HG03139 (cell line): ENCODE results near the gene ERCC4.

Experiments used
- ATAC-seq: cut with Tn5 transposase; IDR thresholded peaks from one replicate; pipeline ENCODE4 v1.9.1; 2021; ENCODE audit not compliant: unreplicated experiment

The ERCC4 gene

DNA sequence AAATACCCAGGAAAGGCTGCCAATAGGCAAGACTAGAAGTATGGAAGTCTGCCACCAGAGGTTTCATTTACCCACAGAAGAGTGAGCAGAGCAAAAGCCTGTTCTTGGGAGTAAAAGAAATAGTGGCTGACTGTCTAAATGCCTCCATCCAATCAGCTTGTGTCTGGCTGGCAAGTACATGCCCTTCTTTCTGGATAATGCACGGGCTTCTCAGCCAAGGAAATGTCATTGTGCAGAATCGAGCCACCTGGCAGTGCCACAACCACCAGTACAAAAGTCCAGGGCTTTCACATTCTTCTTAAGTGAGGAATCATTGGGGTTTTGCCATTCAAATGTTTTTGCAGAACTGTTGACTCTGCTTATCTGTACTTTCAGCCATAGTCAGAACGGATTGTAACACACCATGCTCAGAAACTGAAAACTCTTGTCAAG, 10.1 kb upstream of the ERCC4 start:
- ATAC-seq, result no peak

DNA sequence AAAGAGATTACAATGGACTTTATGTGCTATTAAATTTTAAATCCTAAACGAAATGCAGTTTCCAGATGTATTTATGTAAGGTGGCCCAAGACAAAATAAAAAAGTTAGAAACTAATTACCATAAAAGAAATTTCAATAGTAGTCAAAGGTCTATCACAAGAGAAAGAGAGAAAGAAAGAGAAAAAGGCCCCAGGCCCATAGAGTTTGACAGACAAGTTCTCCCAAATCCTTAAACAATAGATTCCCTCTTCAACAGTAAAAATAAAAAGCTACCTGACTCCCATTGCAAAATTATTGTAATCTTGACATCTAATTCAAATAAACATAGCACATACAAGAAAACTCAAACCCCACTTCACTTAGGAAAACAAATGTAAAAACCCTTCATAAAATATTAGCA, 8.6 kb upstream of the ERCC4 start:
- no peak for ATAC-seq

DNA sequence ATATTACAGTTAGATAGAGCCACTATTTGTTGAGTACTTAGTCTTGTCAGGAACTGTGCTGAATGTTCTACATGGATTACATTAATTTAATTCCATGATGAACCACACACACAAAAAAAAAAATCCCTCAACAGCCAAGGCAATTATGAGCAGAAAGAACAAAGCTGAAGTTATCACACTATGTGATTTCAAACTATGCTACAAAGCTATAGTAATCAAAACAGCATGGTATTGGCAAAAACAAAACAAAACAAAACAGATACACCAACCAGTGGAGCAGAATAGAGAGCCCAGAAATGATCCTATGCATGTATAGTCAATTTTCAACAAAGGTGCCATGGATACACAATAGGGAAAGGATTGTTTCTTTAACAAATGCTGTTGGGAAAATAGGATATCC, 8.1 kb upstream of the ERCC4 start:
- no peak for ATAC-seq

DNA sequence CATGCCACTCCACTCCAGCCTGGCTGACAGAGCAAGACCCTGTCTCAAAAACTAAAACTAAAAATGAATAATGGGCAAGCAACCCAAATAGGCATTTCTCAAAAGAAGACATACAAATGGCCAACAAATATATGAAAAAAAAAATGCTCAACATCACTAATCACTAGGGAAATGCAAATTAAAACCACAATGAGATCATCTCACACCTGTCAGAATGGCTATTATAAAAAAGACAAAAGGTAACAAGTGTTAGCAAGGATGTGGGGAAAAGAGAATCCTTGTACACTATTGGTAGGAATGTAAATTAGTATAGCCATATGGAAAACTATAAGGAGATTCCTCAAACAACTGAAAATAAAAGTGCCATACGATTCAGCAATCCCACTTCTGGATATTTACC, 7.1 kb upstream of the ERCC4 start:
- no peak for ATAC-seq

DNA sequence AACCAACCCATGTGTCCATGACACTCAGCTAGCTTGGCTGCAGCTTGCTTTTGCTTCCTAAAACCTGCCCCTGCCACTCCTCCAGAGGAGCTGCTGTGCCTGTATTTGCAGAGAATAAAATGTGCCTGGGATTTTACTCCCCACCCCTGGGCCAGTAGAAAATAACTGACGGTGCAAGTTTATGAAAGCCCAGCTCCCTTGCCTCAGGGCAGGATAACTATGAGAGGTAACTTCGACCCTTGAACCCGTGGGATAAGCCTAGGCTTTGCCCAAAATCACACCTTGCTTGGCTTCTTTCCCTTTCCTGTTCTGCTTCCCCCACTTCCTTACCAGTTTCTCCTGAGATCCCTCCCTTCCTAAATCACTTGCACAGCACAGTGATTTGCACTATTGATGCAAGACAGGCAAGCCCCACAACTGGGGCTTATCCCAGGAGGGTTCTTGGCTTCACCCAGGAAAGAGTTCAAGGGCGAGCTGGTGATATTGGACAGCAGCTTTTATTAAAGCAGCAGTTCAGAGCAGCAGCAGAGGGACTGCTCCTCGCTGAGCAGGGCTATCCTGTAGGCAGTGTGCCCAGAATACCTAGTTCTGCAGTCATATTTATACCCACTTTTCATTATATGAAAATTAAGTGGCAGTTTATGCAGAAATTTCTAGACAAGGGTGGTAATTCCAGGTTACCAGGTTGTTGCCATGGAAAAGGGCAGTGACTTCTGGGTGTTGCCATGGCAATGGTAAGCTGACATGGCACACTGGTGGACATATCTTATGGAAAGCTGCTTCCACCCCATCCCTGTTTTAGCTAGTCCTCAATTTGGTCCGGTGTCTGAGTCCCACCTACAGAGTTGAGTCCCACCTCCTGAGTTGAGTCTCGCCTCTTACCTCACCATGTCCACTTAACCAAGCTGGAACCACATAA, 6.3 kb upstream of the ERCC4 start:
- no peak for ATAC-seq

DNA sequence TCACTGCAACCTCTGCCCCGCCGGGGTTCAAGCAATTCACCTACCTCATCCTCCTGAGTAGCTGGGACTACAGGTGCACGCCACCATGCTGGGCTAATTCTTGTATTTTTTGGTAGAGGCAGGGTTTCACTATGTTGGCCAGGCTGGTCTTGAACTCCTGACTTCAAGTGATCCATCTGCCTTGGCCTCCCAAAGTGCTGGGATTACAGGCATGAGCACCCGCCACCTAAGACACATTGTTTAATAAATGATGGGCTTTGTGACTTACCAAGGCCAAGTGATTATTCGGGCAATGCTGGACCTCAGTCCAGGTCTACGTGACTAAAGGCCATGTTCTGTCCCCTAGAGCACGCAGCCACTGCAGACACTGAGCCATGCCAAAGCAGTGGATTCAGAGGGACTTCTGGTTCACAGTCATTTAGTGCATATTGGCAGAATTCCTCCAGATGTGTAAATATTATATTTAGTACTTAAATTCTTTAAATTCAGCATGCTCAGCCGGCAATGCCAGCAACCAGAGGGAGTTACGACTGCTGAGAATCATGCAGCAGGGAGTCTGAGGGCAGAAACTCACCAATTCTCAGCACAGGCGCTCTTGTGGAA, 4.8 kb upstream of the ERCC4 start:
- ATAC-seq, result no peak

DNA sequence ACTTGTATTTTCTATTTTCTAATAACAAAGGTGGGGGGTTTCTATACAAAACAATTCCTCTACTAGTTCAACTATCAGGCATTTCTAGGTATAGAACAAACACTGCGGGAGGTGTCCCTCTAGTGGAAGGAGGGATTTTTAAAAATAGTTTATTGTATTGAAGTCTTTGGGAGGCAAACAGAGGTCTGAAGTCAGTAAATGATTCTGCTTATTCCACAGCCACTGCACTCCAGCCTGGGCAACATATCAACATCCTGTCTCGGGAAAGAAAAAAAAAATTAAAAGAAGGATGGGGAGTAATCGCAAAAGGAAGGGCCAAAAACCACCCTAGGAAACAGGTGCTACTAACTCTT, 648 bp upstream of the ERCC4 start:
- ATAC-seq, result no peak

DNA sequence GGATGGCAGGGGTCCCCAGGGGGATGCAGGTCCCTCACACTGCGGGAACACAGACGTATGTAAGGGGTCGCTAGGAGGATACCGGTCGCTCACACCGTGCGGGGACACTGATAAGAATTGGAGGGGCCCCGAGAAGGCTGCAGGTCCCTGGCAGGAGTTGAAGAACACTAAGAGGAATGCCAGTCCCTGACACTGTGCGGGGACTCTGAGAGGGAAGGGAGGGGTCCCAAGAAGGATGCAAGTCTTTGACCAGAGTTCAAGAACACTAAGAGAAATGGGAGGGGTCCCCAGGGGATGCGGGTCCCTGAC, 510 bp downstream of the ERCC4 start:
- no peak for ATAC-seq

DNA sequence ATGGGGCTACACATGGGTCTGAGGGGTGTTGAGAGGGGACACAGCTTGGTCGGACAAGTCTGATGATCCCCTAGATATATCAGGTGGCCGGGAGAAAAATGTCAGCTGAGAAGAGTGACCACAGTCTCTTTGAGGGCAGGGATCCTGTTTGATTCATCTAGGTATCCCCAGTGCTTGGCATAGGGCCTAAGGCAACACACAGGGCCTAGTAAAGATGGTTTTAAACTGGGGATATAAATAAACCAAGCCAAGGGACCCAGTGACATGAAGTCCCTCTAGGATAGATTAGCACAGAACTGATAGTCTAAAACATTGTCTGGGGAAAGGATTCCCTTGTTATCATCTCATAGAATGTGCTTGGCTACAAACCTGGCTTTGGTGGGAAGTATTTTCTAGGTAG, 1.4 kb downstream of the ERCC4 start:
- no peak for ATAC-seq

DNA sequence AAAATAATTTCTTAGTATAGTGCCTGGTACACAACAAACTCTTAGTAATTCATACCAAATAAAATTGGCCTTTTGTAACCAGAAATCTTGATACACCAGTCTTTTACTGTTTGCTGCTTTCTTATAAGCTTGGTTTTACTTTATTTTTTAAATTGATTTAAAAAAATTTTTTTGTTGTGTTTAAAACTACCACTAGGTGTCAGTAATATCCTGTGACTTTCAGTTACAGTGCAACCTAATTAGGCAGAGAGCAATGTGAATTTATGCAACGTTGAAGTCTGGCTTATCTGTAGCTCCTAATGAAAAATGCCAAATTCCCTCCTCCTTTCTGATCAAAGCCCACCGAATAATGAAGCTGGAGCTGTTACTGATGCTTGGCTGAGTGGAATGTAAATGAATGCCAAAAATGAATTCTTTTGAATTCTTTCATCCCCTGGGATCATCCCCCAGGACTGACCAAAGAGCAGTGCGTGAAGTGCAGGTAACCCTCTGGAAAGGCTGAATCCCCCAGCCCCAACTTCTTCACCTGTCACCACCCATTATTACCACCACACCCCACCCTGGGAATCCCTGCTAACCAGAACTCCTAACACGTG, 3.8 kb downstream of the ERCC4 start:
- no peak for ATAC-seq

DNA sequence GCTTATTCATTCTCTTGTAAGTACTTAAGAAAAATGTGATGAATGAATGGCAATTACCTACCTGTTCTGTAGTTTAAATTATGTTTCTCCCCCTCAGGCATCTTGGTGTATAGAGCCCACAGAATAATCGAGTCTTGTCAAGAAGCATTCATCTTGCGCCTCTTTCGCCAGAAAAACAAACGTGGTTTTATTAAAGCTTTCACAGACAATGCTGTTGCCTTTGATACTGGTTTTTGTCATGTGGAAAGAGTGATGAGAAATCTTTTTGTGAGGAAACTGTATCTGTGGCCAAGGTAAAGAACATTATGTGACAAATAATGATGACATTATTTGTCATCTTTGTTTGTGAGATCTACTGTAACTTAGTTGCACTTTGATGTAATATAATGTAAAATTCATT, 6.5 kb downstream of the ERCC4 start:
- no peak for ATAC-seq

DNA sequence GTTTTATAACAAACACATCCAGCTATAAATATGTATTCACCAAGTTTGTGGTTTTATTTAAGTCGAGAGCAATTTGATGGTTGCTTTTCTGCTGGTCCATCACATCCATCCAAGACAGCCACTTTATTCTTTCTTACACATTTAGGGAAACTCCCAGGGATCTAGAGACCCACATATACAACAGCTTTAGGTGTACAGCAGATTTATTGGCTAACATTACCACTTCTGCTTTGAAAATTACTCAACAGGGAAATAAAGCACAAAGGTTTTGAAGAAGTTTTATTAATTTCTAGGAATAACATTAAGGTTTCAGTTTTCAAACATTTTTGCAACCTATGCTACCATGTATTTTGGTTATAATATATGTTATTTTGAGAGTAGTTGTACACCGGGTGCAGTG, 6.9 kb downstream of the ERCC4 start:
- ATAC-seq, result no peak

DNA sequence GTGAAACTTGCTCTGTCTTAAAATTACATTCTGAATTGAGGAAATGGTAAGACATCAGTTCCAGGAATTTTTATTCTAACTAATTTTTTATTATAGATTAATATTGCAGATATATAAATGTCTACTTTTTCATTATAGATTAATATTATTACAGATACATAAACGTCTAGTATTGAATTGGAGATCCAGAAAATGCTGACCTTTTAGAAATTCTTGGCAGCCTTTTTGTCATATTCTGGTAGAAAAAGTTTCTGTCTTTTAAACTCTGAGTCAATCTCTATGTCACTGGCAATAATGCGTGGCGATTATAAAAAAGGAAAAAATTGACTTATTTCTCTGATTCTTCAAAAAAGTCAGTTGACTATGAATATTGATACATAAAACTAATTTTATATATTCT, 8.7 kb downstream of the ERCC4 start:
- no peak for ATAC-seq

DNA sequence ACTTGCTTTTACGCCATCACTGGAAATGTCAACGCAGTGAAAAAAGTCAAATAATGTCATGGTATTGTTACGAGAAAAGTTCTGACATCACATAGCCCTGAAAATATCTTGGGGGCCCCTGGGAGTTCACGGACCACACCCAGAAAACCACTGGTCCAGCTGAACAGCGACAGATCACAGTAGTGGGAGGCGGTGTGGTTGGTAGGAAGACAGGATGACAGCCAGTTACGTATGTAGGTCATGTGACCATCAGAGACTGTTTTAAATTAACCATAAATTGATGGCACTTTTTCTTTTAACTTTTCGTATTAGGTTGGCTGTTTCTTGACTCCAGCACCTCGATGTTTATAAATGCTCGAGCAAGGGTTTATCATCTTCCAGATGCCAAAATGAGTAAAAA, 11.9 kb downstream of the ERCC4 start:
- no peak for ATAC-seq

DNA sequence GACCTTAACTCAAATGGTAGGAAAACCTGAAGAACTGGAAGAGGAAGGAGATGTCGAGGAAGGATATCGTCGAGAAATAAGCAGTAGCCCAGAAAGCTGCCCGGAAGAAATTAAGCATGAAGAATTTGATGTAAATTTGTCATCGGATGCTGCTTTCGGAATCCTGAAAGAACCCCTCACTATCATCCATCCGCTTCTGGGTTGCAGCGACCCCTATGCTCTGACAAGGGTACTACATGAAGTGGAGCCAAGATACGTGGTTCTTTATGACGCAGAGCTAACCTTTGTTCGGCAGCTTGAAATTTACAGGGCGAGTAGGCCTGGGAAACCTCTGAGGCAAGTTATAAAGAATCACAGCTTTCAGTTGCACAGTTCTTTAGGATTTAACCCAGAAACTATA, 15.5 kb downstream of the ERCC4 start:
- ATAC-seq, result no peak

DNA sequence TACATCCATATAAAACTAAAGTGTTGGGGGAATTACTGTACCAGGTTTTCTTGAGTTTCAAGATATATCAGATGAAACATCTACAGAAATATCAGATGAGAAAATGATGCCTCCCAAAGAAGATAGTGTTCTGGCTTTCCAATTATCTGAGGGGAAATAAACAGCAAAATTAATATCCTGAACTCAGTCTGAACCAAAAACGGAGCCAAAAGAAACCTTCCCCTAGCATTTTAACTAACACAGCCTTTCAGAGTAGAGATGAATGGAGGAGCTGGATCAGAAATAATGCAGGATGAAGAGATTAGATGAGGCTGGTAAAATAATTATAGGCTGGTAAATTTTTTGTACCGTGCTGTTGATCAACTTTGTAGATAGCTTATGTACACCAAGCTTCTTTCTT, 16.2 kb downstream of the ERCC4 start:
- ATAC-seq, result no peak

DNA sequence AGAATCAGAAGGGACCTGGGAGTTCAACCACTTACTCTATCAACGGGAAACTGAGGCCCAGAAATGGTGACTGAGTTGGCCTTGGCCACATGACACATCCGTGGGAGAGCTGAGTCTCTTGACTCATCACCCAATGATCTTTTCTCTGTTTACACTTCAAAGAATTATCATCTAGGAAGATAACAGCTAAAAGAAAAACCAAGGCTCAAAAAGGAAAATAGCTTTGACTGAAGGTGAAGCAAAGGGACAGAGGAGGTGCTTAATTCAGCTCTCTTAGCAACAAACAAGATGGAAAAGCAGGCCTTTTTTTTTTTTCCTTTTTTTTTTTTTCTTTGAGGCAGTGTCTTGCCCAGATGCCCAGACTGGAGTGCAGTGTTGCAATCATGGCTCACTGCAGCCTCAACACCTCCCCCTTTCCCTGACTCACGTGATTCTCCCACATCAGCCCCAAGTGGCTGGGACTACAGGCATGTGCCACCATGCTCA, 16.7 kb downstream of the ERCC4 start:
- ATAC-seq, result no peak

DNA sequence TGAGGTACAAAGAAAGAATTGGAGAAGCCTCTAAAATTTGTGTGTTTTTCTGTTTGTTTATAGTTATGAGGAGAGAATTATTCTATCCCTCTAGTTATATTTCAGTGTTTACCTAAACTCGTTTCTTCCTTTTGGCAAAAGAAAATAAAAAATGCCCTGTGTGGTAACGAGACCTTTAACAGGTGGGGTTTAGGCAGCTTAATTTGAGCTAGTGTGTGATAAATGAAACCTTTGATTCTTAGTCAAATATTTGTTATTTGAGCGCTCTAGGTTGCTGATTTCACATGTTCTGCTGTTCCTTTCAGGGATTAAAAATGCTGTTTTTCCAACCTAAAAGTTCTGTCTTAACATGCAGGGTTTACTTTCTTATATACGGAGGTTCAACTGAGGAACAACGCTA, 17.5 kb downstream of the ERCC4 start:
- no peak for ATAC-seq

DNA sequence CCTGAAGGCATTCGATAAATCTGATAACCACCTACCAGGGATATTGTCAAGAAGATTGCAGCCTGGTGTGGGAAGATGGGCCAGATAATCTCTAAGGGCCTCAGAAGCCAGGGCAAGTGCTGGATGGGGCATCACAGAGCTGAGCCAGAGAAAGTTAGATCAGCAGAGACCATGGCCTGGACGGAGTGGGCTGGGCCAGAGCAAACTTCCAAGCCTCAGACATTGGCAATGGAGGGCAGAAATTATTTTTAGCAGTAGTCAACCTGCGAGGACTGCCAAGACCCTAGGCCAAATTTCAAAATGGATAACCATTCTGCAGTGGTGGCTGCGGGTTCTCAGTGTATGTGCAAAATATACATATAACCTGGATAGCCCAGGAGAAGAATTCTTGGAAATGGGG, 18.5 kb downstream of the ERCC4 start:
- ATAC-seq, result no peak

DNA sequence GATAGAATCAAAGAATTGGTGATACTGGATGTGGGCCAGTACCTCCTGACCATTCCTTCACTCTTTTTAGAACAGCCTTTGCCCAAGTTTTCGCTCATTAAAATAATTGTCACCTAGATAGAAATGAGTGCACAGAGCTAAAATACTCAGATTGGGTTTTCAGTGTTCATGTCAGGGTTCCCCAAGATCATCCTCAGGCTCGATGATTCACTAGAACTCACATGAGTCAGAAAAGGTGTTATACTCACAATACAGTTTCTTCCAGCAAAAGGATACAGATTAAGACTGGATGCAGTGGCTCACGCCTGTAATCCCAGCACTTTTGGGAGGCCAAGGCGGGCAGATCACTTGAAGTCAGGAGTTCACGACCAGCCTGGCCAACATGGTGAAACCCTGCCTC, 19.9 kb downstream of the ERCC4 start:
- ATAC-seq, result no peak

DNA sequence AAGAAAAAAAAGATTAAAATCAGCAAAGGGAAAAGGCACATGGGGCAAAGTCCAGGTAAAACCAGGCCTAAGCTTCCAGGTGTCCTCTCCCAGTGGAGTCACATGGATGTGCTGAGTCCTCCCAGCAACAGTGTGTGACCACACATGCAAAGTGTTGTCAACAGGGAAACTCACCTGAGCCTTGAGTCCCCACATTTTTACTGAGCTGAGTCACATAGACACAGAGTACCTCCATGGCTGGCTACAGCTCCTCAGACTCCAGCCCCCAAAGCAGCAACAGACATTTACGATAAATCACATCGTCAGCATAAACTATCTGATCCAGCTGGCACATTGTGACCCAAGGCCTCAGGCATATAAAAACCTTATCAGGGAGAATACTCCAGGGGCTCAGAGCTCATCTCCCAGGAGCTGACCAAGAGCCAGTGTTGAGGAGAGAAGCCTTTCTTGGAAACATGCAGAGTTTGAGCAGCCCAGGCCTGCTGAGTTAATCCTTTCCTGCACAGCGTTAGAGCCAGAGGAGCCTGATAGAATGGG, 20.5 kb downstream of the ERCC4 start:
- no peak for ATAC-seq

DNA sequence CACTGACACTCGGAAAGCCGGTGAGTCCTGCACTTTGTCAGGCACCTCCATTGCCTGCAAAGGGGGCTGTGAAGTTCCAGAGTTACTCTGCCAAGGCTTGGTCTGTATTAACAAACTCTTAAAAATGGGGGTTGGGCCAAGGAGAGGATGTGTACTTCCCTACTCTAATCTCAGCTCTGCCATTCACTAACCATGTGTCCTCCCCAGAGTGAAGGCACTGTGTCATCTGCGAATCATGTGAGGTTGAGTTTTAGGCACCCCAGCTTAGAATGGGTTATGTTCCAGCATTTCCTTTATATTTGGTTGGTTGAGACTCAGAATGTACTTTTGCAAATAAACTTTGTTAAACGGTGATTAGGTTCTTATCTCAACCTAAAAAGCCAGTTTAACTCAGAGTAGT, 24.9 kb downstream of the ERCC4 start:
- no peak for ATAC-seq
